HepG2 (cell line): ENCODE data around the gene RAD50. TPM values are rescaled to one million over a fixed set of nuclear protein-coding genes. Genes with fewer than 3 reads are reported as not detected.
A peak's percentile ranks its signal among the peaks of the same experiment; 100 is the strongest.

ENCODE experiments used
- MTA1 ChIP-seq: sonication (generic); formaldehyde crosslinking; IDR thresholded peaks from 2 replicates; pipeline ENCODE4 v1.4.0; 2020; ENCODE audit warnings: missing genetic modification reagents, mild to moderate bottlenecking, borderline replicate concordance
- MTERF4 ChIP-seq: sonication (generic); formaldehyde crosslinking; IDR thresholded peaks from 2 replicates; pipeline ENCODE4 v1.8.0; 2023; ENCODE audit warnings: mild to moderate bottlenecking, missing genetic modification reagents
- NFYC ChIP-seq: IDR thresholded peaks from 2 replicates; pipeline ENCODE4 v1.6.1; 2016; ENCODE audit warnings: missing genetic modification reagents, missing compliant biosample characterization
- PAXIP1 ChIP-seq: sonication (generic); formaldehyde crosslinking; conservative IDR thresholded peaks from 2 replicates; pipeline ENCODE4 v1.4.0; 2020; ENCODE audit warnings: mild to moderate bottlenecking, missing genetic modification reagents, moderate library complexity
- RARA ChIP-seq: IDR thresholded peaks from 2 replicates; pipeline ENCODE4 v1.6.1; 2016; ENCODE audit warnings: missing genetic modification reagents, missing compliant biosample characterization
- RBAK ChIP-seq: sonication (generic); formaldehyde crosslinking; IDR thresholded peaks from 2 replicates; pipeline ENCODE4 v1.5.1; 2020; ENCODE audit warnings: mild to moderate bottlenecking, missing genetic modification reagents
- ZBTB39 ChIP-seq: sonication (generic); formaldehyde crosslinking; IDR thresholded peaks from 2 replicates; pipeline ENCODE4 v1.5.0; 2020; ENCODE audit warnings: missing genetic modification reagents
- ZNF292 ChIP-seq: sonication (generic); formaldehyde crosslinking; IDR thresholded peaks from 2 replicates; pipeline ENCODE4 v1.8.1; 2022; ENCODE audit warnings: mild to moderate bottlenecking, low read depth, missing genetic modification reagents, borderline replicate concordance
- ZNF317 ChIP-seq: sonication (generic); formaldehyde crosslinking; IDR thresholded peaks from 2 replicates; pipeline ENCODE4 v1.5.0; 2020; ENCODE audit warnings: mild to moderate bottlenecking, missing genetic modification reagents
- ZNF687 ChIP-seq: sonication (generic); formaldehyde crosslinking; IDR thresholded peaks from 2 replicates; pipeline ENCODE4 v1.5.1; 2020; ENCODE audit warnings: mild to moderate bottlenecking, missing genetic modification reagents, moderate library complexity
- ZNF761 ChIP-seq: sonication (generic); formaldehyde crosslinking; conservative IDR thresholded peaks from 2 replicates; pipeline ENCODE4 v1.4.0; 2020; ENCODE audit warnings: mild to moderate bottlenecking, missing genetic modification reagents
- ZNF770 ChIP-seq: sonication (generic); formaldehyde crosslinking; IDR thresholded peaks from 2 replicates; pipeline ENCODE4 v1.5.0; 2020; ENCODE audit warnings: mild to moderate bottlenecking, missing genetic modification reagents
- polyA plus RNA-seq, 8 experiments: library from polyadenylated mRNA; depleted of rRNA in 3 of 8; stranded (reverse) in 7 of 8; unstranded in 1 of 8; fragments of >200 nt; fragmentation: Illumina TruSeq in 4 of 8; extraction: Trizol in 4 of 8; gene quantifications; 2 replicates each; pipeline versions ENCODE4 v1.2.1 to v1.2.3, GENCODE V29; 2011 to 2016; ENCODE audit warnings: low read depth in 4 of 8, missing spikeins in 1 of 8, mixed read lengths in 1 of 8; ENCODE audit not compliant: insufficient read depth in 1 of 8
- total RNA-seq, 5 experiments: library from RNA; depleted of rRNA; stranded (reverse); fragments of >200 nt; fragmentation: Illumina TruSeq; extraction: Trizol; gene quantifications; 2 replicates each; pipeline ENCODE4 v1.2.3, GENCODE V29; 2016; ENCODE audit warnings: low read depth in 1 of 5

The RAD50 gene
- total and polyA plus RNA-seq, 2 of the 13 experiments (the other 11 are each of a cell fraction or from before 2014, with no cell fraction given): 19.2 to 23.4 TPM

GRCh38 chr5:132666310-132667123 lies 109.7 kb downstream of the RAD50 start (continued):
- TF ChIP-seq RBAK (CRISPR knock-in tag): no peak
- TF ChIP-seq NFYC (CRISPR knock-in tag): no peak
- TF ChIP-seq MTERF4 (CRISPR knock-in tag): no peak
- TF ChIP-seq ZNF761 (CRISPR knock-in tag): no peak
- 0 out of 2 replicates have a peak, but pooled peaks have one; percentile 36 for TF ChIP-seq ZNF317 (CRISPR knock-in tag)
- TF ChIP-seq ZNF292 (CRISPR knock-in tag): peak; percentile 31; the same call in 1 of the 2 replicates
- no peak for TF ChIP-seq RARA (CRISPR knock-in tag)
- peak; percentile 51 for TF ChIP-seq ZNF687 (CRISPR knock-in tag)
- 0 out of 2 replicates have a peak, but pooled peaks have one; percentile 32 for TF ChIP-seq PAXIP1 (CRISPR knock-in tag)
- TF ChIP-seq MTA1 (CRISPR knock-in tag): 0 out of 2 replicates have a peak, but pooled peaks have one; percentile 39
- TF ChIP-seq ZNF770 (CRISPR knock-in tag): peak; percentile 74; the same call in 1 of the 2 replicates
- TF ChIP-seq ZBTB39 (CRISPR knock-in tag): peak; percentile 66; the same call in 1 of the 2 replicates
- TF ChIP-seq, all 625 proteins: peak for 12
